Tibial nerve (tissue), 4 donors: ENCODE data around the gene CYP4V2.

Experiments used
- EP300 ChIP-seq, 2 donors: sonication (generic); formaldehyde crosslinking; IDR thresholded peaks; one replicate each; pipeline ENCODE4 v1.6.1; 2017; ENCODE audit warnings: antibody characterized with exemption in 2 of 2, mild to moderate bottlenecking in 1 of 2
- POLR2A ChIP-seq, 2 donors: fragments of 450-650 bp; IDR thresholded peaks; one replicate each; pipeline ENCODE4 v1.6.1; 2017; ENCODE audit warnings: antibody characterized with exemption in 2 of 2, mild to moderate bottlenecking in 2 of 2, moderate library complexity in 2 of 2
- TF ChIP-seq, protein P1 (sequence below), 5 experiments: fragments of 200-600 bp in 3 of 5; fragments of 450-650 bp in 2 of 5; sonication (generic) in 3 of 5; IDR thresholded peaks; one replicate each; pipeline ENCODE4 v1.5.1; 2016 to 2019; ENCODE audit warnings: antibody characterized with exemption in 5 of 5, mild to moderate bottlenecking in 3 of 5, moderate library complexity in 2 of 5

DNA sequence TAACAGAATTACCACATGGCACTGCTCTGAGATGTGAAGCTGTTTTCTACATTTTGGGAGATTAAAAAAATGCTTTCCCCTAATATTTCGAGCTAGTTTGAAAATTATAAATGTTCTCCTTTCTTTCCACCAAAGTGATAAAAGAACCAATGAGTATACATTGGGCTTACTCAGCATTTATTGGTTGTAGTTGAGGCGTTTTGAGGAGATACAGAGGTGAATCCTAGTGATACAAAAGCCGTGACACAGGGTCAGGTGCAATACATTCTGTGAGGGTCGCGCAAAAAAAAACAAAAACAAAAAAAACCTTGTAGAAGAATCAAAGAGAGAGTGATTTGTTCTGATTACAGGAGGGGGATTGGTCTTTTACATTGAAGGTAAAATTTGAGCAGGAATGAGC, 32.4 kb upstream of the CYP4V2 start:
- TF ChIP-seq, protein P1, sequence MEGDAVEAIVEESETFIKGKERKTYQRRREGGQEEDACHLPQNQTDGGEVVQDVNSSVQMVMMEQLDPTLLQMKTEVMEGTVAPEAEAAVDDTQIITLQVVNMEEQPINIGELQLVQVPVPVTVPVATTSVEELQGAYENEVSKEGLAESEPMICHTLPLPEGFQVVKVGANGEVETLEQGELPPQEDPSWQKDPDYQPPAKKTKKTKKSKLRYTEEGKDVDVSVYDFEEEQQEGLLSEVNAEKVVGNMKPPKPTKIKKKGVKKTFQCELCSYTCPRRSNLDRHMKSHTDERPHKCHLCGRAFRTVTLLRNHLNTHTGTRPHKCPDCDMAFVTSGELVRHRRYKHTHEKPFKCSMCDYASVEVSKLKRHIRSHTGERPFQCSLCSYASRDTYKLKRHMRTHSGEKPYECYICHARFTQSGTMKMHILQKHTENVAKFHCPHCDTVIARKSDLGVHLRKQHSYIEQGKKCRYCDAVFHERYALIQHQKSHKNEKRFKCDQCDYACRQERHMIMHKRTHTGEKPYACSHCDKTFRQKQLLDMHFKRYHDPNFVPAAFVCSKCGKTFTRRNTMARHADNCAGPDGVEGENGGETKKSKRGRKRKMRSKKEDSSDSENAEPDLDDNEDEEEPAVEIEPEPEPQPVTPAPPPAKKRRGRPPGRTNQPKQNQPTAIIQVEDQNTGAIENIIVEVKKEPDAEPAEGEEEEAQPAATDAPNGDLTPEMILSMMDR (IDR thresholded peaks at IDR 0.05), result no peak
- TF ChIP-seq POLR2A (IDR thresholded peaks at IDR 0.05), result no peak
- no peak for TF ChIP-seq EP300 (IDR thresholded peaks at IDR 0.05)
